PC-3 (cell line): Measurements from ENCODE around the gene P4HB. TPM values are rescaled to one million over a fixed set of nuclear protein-coding genes. Genes with fewer than 3 reads are reported as not detected.

Experiments used
- ATAC-seq: fragments of 200-7000 bp; cut with Tn5 transposase; 2 replicates; pipeline ENCODE4 v1.9.1; 2020; ENCODE audit warnings: mild to moderate bottlenecking, moderate library complexity
- BruUV-seq: library from RNA; stranded (reverse); fragments of 400-500 nt; replicated peaks from 2 replicates; lab custom pipeline; 2021; lab: Mats Ljungman, UMichigan
- CTCF ChIA-PET: fragments of 300-600 bp; sonication (Branson Sonifier 250); formaldehyde crosslinking; loops from one replicate; lab custom pipeline; 2022; ENCODE audit warnings: antibody characterized with exemption; lab: Charles Lee
- POLR2A ChIA-PET: fragments of 300-600 bp; sonication (Branson Sonifier 250); formaldehyde crosslinking; loops from one replicate; lab custom pipeline; 2022; ENCODE audit warnings: antibody characterized with exemption; ENCODE audit not compliant: unreplicated experiment; lab: Charles Lee
- DNase-seq: peaks from one replicate; pipeline ENCODE4 v3.0.0-alpha.2; 2015
- H2AFZ ChIP-seq: fragments of 300-600 bp; sonication (generic); 2 replicates; pipeline ENCODE4 v1.6.0; 2016; ENCODE audit warnings: antibody characterized with exemption, low read length
- H3F3A ChIP-seq: fragments of 300-600 bp; sonication (generic); one replicate; pipeline ENCODE4 v1.6.0; 2017; ENCODE audit warnings: antibody characterized with exemption, low read length, control low read depth, mild to moderate bottlenecking; ENCODE audit not compliant: unreplicated experiment
- H3K27ac ChIP-seq: fragments of 300-600 bp; sonication (generic); 2 replicates; pipeline ENCODE4 v1.5.1; 2016; ENCODE audit warnings: mild to moderate bottlenecking, low read length
- H3K27me3 ChIP-seq: fragments of 300-600 bp; sonication (generic); 2 replicates; pipeline ENCODE4 v1.6.1; 2016; ENCODE audit warnings: low read length, mixed read lengths
- H3K36me3 ChIP-seq: fragments of 300-600 bp; sonication (generic); 2 replicates; pipeline ENCODE4 v1.6.1; 2016; ENCODE audit warnings: low read depth, mixed run types, low read length, mixed read lengths
- H3K4me1 ChIP-seq: fragments of 300-600 bp; sonication (generic); 2 replicates; pipeline ENCODE4 v1.5.1; 2016; ENCODE audit warnings: low read length; ENCODE audit not compliant: insufficient read depth
- H3K4me2 ChIP-seq: fragments of 300-600 bp; sonication (generic); 2 replicates; pipeline ENCODE4 v1.6.0; 2016; ENCODE audit warnings: low read length
- H3K4me3 ChIP-seq: fragments of 300-600 bp; sonication (generic); 2 replicates; pipeline ENCODE4 v1.5.1; 2016; ENCODE audit warnings: mild to moderate bottlenecking, low read length, mixed read lengths
- H3K79me2 ChIP-seq: fragments of 300-600 bp; sonication (generic); 2 replicates; pipeline ENCODE4 v1.6.1; 2017; ENCODE audit warnings: low read length, mixed read lengths
- H3K9ac ChIP-seq: fragments of 300-600 bp; sonication (generic); 2 replicates; pipeline ENCODE4 v1.6.0; 2016; ENCODE audit warnings: mild to moderate bottlenecking, low read length
- H3K9me2 ChIP-seq: fragments of 300-600 bp; sonication (generic); replicated peaks from 2 replicates; pipeline ENCODE4 v1.6.1; 2016; ENCODE audit warnings: mixed run types, low read length, mixed read lengths
- H3K9me3 ChIP-seq: fragments of 300-600 bp; sonication (generic); 2 replicates; pipeline ENCODE4 v1.6.1; 2016; ENCODE audit warnings: low read length, mixed read lengths
- H4K20me1 ChIP-seq: fragments of 300-600 bp; sonication (generic); 2 replicates; pipeline ENCODE4 v1.6.1; 2016; ENCODE audit warnings: low read length, mixed read lengths
- CTCF ChIP-seq: fragments of 300-600 bp; sonication (generic); conservative IDR thresholded peaks from 2 replicates; pipeline ENCODE4 v1.5.1; 2017; ENCODE audit warnings: antibody characterized with exemption, low read depth, mild to moderate bottlenecking, low read length
- EZH2 ChIP-seq: fragments of 300-600 bp; sonication (generic); IDR thresholded peaks from one replicate; pipeline ENCODE4 v1.6.1; 2017; ENCODE audit warnings: antibody characterized with exemption, mild to moderate bottlenecking, low read length; ENCODE audit not compliant: unreplicated experiment
- EZH2phosphoT487 ChIP-seq: fragments of 300-600 bp; sonication (generic); IDR thresholded peaks from 2 replicates; pipeline ENCODE4 v1.6.1; 2018; ENCODE audit warnings: mild to moderate bottlenecking, antibody characterized with exemption, low read length, borderline replicate concordance
- intact Hi-C: fragments of 100-400 bp; cut with micrococcal nuclease; formaldehyde crosslinking; loops from 2 replicates; pipeline ENCODE4 v1.9.0; 2023
- total RNA-seq: library from RNA; depleted of rRNA; stranded (reverse); fragments of >200 nt; gene quantifications from 2 replicates; pipeline ENCODE4 v1.2.3, GENCODE V29; 2014

Gene P4HB
- total RNA-seq, 1 experiment from 2014 or later = 1,089 TPM

DNA sequence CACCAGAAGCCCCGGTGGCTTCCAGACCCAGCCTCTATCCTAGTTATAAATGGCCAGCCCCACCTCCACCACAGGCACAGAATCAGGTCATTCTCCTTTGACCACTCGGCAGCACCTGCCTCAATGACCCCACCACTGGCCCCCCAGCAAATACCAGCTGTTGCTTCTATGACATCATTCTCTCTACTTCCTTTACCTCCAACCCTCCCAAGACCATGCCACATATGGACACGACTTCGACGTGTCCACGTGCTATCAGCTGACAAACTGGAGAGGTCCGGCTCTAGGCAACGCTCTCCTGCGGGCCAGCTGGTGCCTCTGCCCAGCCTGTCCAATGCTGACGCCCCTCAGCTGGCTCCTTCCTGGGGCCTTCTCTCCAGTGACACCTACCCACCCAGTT is 25.1 kb upstream of the P4HB start:
- H3K36me3 ChIP-seq = peaks cover 73% of the 10 kb centered on the region
- BruUV-seq = no TSS peak
- peaks cover 67% of the 10 kb centered on the region for H3K79me2 ChIP-seq
- ATAC-seq (no peak), DNase-seq (no peak)
- H3K9me2 ChIP-seq = no peaks in the 10 kb centered on the region
- no peak for TF ChIP-seq CTCF
- no peak for TF ChIP-seq EZH2
- no peak for TF ChIP-seq EZH2phosphoT487
- peak overlapping the region; percentile 72 for H3K27ac ChIP-seq
- H4K20me1 ChIP-seq = peaks cover 34% of the 10 kb centered on the region
- peaks cover 41% of the 10 kb centered on the region for H3K4me1 ChIP-seq
- H3K4me2 ChIP-seq = peak overlapping the region; percentile 60
- no peak overlapping the region for H3K9ac ChIP-seq
- H3F3A ChIP-seq = peaks cover 12% of the 10 kb centered on the region
- H3K9me3 ChIP-seq = no peaks in the 10 kb centered on the region
- POLR2A ChIA-PET = interaction anchor here (0.5 kb wide), 1 partner anchor 152 kb away, joined by 3 read pairs; the partner anchor contains the start of gene DCXR
- CTCF ChIA-PET = no interaction called here
- H2AFZ ChIP-seq = no peak overlapping the region
- intact Hi-C loops = no loop called here
- H3K27me3 ChIP-seq = no peaks in the 10 kb centered on the region
- H3K4me3 ChIP-seq = no peak overlapping the region

DNA sequence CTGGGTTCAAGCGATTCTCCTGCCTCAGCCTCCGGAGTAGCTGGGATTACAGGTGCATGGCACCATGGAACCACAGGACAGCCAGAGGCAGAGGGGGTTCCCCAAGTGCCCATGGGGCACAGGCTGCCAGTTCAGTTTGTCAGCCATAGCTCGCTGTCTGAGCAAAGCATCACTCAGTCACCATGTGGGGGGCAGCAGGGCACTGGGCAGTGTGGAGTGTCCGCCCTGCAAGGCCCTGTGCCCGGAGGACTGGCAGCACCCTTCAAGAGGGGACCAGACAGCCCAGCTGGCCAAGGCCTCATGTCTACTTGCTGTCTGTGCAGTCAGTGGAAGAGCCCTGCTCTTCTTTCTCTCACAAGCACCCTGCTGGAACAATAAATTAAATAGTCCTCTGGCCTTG is 24.6 kb upstream of the P4HB start:
- ATAC-seq (no peak), DNase-seq (no peak)
- Histone ChIP-seq H2AFZ (no peak overlapping the region), H3K27ac (no peak overlapping the region), H3K4me1 (peaks cover 37% of the 10 kb centered on the region), H3K9me2 (no peaks in the 10 kb centered on the region), H3K79me2 (peaks cover 62% of the 10 kb centered on the region), H3K36me3 (peaks cover 71% of the 10 kb centered on the region), H3F3A (peaks cover 12% of the 10 kb centered on the region), H4K20me1 (peaks cover 29% of the 10 kb centered on the region), H3K27me3 (no peaks in the 10 kb centered on the region), H3K9me3 (no peaks in the 10 kb centered on the region), H3K4me3 (no peak overlapping the region), H3K4me2 (no peak overlapping the region), H3K9ac (no peak overlapping the region)
- BruUV-seq = no TSS peak
- TF ChIP-seq EZH2phosphoT487 (no peak), EZH2 (no peak), CTCF (no peak)
- ChIA-PET CTCF (no interaction called here), POLR2A (interaction anchor here (0.5 kb wide), 1 partner anchor 153 kb away, joined by 3 read pairs; the partner anchor contains the start of gene DCXR)
- intact Hi-C loops = no loop called here

DNA sequence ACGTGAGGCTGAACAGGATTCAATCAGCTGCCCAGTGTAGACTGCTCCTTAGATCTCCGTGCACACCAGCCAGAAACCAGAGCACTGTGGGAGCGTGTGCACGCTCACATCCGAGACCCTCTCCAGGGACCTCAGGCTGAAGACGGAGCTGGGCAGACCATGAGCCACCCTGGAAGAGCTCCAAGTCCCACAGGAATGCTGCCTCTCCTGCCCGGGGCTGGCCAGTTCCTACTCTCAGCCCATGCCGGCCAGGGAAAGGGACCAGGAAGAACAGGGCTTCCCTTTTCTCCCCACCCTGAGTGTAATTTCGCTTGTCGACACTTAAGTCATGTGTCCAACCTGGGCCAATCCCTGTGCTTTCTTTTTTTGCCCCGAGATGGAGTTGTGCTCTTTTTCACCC is 24.2 kb upstream of the P4HB start:
- DNase-seq (no peak), ATAC-seq (no peak)
- H4K20me1 ChIP-seq = peaks cover 24% of the 10 kb centered on the region
- TF ChIP-seq EZH2phosphoT487 (no peak), CTCF (no peak), EZH2 (no peak)
- BruUV-seq = no TSS peak
- intact Hi-C loops = no loop called here
- ChIA-PET CTCF (no interaction called here), POLR2A (no interaction called here)
- no peak overlapping the region for H3K4me2 ChIP-seq
- H3F3A ChIP-seq = peaks cover 12% of the 10 kb centered on the region
- H3K36me3 ChIP-seq = peaks cover 66% of the 10 kb centered on the region
- no peaks in the 10 kb centered on the region for H3K9me3 ChIP-seq
- H3K27ac ChIP-seq = no peak overlapping the region
- H3K79me2 ChIP-seq = peaks cover 58% of the 10 kb centered on the region
- no peak overlapping the region for H3K4me3 ChIP-seq
- H3K9me2 ChIP-seq = no peaks in the 10 kb centered on the region
- H3K9ac ChIP-seq = no peak overlapping the region
- H3K4me1 ChIP-seq = peaks cover 36% of the 10 kb centered on the region
- H2AFZ ChIP-seq = no peak overlapping the region
- H3K27me3 ChIP-seq = no peaks in the 10 kb centered on the region
